Nephron progenitor cell (in vitro differentiated cells): ENCODE results near the gene KRT15.

ENCODE experiments used
- DNase-seq: peaks from one replicate; pipeline ENCODE4 v3.0.0; 2021
- H3K27ac Mint-ChIP-seq: 2 replicates; pipeline ENCODE4 v1.8.0; 2021; ENCODE audit warnings: mild to moderate bottlenecking, moderate library complexity, mixed read lengths
- H3K27me3 Mint-ChIP-seq: 2 replicates; pipeline ENCODE4 v1.8.0; 2021; ENCODE audit warnings: mild to moderate bottlenecking, low read depth, mixed read lengths; ENCODE audit not compliant: poor library complexity
- H3K36me3 Mint-ChIP-seq: 2 replicates; pipeline ENCODE4 v1.8.0; 2021; ENCODE audit warnings: low read depth, mixed read lengths
- H3K4me1 Mint-ChIP-seq: 2 replicates; pipeline ENCODE4 v1.8.0; 2021; ENCODE audit warnings: mixed read lengths
- H3K4me3 Mint-ChIP-seq: 2 replicates; pipeline ENCODE4 v1.8.0; 2021; ENCODE audit warnings: mild to moderate bottlenecking, moderate library complexity, mixed read lengths
- H3K9me3 Mint-ChIP-seq: 2 replicates; pipeline ENCODE4 v1.8.0; 2021; ENCODE audit warnings: mild to moderate bottlenecking, moderate library complexity, mixed read lengths
- TF ChIP-seq, protein P1 (sequence below): fragments of 200-600 bp; sonication (generic); IDR thresholded peaks from 2 replicates; pipeline ENCODE4 v1.5.0; 2021; ENCODE audit warnings: antibody characterized with exemption

Gene KRT15

DNA sequence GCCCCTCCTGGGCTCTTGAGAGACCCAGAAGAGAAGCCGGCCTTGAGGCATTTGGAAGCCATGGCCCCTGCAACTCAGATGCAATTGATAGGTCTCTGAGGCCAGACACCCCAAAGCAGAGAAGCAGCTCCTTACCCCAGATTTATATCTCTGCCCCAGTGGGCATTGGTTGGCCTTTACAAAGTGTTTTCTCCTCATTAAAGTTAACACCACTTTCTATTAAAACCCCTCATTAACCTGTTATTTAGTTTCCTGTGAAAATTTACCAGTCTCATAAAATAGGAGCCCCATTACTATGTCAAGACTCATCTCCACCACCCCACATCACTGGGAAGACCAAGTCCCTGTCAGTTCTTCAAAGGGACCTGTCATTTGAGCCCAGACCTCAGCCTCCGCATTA lies 37.7 kb downstream of the KRT15 start, which contains the start of gene KRT35:
Gene KRT35, minus strand, starts transcription at position 116 of the 400 bp plus-strand sequence. Its CDS starts 54 bp downstream, at position 62.
- H3K4me3 Mint-ChIP-seq: no peak within 1 kb of the TSS
- no peaks in the 10 kb centered on the region for H3K36me3 Mint-ChIP-seq
- H3K27me3 Mint-ChIP-seq: peaks cover 15% of the 10 kb centered on the region
- no peaks in the 10 kb centered on the region for H3K9me3 Mint-ChIP-seq
- TF ChIP-seq, protein P1, sequence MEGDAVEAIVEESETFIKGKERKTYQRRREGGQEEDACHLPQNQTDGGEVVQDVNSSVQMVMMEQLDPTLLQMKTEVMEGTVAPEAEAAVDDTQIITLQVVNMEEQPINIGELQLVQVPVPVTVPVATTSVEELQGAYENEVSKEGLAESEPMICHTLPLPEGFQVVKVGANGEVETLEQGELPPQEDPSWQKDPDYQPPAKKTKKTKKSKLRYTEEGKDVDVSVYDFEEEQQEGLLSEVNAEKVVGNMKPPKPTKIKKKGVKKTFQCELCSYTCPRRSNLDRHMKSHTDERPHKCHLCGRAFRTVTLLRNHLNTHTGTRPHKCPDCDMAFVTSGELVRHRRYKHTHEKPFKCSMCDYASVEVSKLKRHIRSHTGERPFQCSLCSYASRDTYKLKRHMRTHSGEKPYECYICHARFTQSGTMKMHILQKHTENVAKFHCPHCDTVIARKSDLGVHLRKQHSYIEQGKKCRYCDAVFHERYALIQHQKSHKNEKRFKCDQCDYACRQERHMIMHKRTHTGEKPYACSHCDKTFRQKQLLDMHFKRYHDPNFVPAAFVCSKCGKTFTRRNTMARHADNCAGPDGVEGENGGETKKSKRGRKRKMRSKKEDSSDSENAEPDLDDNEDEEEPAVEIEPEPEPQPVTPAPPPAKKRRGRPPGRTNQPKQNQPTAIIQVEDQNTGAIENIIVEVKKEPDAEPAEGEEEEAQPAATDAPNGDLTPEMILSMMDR: no peak
- no peak for DNase-seq
- peak within 1 kb of the TSS; percentile 47 for H3K27ac Mint-ChIP-seq
- H3K4me1 Mint-ChIP-seq: no peaks in the 10 kb centered on the region

DNA sequence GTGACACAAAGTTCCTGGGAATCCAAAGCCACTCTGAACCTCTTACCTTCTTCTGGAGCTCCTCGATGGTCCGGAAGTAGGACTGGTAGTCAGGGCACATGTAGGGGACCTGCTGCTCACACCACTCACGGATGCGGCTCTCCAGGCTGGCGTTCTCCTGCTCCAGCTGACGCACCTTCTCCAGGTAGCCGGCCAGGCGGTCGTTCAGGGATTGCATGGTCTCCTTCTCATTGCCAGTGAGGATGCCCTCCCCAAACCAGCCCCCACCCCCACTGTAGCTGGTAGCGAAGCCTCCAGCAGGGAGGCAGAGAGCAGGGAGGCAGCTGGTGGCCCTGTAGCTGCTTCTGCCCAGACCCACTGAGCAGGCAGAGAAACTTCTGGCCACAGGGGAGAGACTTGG lies 38.1 kb downstream of the KRT15 start:
- Mint-ChIP-seq H3K27ac (no peak overlapping the region), H3K4me3 (no peak overlapping the region), H3K4me1 (no peaks in the 10 kb centered on the region), H3K36me3 (no peaks in the 10 kb centered on the region), H3K9me3 (no peaks in the 10 kb centered on the region), H3K27me3 (peaks cover 15% of the 10 kb centered on the region)
- TF ChIP-seq, protein P1: no peak
- DNase-seq: no peak

DNA sequence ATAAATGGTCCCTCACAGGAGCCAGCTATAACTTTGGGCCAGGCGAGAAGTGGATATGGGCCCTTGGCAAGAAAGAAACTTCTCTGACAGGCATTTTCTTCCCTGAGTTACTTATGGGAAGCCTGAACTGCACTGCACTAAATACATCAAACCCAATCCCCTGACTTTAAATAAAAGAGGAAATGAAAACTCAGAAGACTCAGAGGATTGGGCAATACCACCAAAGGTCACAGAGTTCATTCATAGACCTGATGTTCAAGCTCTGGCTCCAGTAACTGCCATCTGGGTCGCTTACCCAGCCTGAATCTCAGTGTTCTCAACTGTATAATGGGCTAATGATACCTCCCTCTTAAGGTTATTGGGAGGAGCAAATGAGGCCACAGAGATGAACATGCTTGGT lies 38.6 kb downstream of the KRT15 start:
- DNase-seq: no peak
- TF ChIP-seq, protein P1: no peak
- Mint-ChIP-seq H3K27ac (no peak overlapping the region), H3K4me3 (no peak overlapping the region), H3K4me1 (no peaks in the 10 kb centered on the region), H3K9me3 (no peaks in the 10 kb centered on the region), H3K36me3 (no peaks in the 10 kb centered on the region), H3K27me3 (peaks cover 15% of the 10 kb centered on the region)

DNA sequence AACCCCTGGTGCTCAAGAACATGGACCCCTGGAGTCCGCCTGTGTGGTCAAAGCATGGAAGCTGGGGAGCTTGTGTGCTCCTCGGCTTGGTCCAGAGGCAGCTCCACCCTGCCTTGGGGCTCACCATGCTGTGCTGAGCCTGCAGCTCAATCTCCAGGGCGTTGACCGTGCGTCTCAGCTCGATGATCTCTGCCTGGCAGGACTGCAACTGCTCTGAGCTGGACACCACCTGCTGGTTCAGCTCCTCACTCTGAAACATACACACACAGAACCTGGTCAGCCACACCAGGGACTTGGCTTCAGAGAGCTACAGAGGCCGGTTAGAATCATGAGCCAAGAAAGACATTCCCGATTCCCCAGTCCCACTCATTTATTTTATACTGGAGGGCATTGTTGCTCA lies 40.5 kb downstream of the KRT15 start:
- Mint-ChIP-seq H3K27ac (no peak overlapping the region), H3K36me3 (no peaks in the 10 kb centered on the region), H3K4me3 (no peak overlapping the region), H3K9me3 (peaks cover 6% of the 10 kb centered on the region), H3K4me1 (no peaks in the 10 kb centered on the region), H3K27me3 (peaks cover 13% of the 10 kb centered on the region)
- TF ChIP-seq, protein P1: no peak
- DNase-seq: no peak

DNA sequence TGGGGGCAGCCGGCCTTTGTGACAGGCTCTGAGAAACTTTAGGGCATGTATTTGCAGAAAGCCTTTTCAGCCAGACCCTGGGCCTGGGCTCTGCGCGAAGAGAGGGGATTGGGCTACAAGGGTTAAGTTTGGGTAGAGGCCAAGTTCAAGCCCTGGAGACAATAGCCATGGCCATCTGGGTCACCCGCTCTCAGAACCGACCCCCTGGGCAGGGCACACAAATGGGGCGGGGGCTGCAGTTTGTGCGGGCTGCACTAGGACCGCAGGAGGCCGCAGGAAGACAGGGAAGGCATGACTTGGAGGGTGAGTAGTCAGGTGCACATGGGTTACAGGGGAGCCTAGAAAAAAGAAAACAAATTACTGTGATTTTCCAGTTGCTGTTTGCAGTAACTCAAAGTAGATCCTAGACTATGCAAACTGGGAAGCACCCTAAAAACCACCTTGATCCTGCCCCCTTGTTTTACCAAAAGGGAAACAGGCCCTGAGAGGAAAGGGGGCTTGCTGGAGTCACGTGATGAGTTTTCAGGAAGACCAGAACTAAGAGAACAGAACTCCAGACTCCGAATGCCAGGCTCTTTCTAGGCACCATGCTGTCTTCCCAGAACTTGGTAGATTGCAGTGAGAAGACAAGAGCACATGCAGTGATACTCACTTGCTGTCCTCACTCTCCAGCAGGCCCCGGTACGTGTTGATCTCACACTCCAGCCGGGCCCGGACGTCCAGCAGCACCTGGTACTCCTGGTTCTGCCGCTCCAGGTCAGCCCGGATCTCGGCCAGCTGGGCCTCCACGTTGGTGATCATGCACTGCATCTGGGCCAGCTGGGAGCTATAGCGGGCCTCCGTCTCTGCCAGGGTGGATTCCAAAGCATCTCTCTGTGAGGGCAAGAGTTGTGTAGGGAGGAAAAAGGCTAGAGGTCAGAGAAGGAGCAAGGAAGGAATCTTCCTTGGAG lies 41.5 kb downstream of the KRT15 start:
- Mint-ChIP-seq H3K4me1 (no peaks in the 10 kb centered on the region), H3K4me3 (no peak overlapping the region), H3K36me3 (no peaks in the 10 kb centered on the region)

More for the DNA sequence above, 41.5 kb downstream of the KRT15 start:
- TF ChIP-seq, protein P1: no peak
- Mint-ChIP-seq H3K27ac (no peak overlapping the region), H3K9me3 (peaks cover 12% of the 10 kb centered on the region), H3K27me3 (peaks cover 17% of the 10 kb centered on the region)
- DNase-seq: no peak
